ENCODE data around the gene TRMT11.

DNA sequence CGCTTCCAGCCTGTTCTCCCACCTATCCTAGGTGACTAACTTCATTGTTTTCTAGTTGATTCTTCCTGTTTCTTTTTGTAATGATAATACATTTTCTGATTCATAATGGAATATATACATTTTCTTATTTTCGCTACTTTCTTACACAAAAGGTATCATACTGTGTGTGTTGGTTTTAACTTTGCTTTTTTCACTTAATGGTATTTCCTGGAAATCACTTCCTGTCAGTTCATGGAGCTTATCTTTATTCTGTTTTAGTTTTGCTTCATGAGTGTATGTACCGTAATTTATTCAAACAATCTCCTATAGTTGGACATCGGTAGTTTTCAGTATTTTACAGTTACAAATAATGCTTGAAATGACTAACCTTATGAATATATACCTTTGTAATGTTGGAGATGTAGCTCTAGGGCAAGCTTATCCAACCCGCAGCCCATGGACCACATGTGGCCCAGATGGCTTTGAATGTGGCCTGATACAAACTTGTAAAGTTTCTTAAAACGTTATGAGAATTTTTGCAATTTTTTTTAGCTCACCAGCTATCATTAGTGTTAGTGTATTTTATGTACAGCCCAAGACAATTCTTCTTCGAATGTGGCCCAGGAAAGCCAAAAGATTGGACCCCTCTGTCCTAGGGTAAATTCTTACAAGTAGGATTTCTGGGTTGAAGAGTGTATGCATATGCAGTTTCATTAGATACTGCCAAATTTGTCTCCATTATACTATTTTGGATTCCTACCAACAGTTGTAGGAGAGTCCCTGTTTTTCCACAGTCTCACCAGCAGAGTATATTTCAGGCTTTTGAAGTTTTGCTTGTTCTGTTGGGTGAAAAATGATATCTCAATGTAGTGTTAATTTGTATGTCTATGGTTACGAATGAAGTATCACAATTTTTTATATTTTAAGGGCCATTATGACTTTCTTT, 16.7 kb downstream of the TRMT11 start:
- TF ChIP-seq, protein P1, sequence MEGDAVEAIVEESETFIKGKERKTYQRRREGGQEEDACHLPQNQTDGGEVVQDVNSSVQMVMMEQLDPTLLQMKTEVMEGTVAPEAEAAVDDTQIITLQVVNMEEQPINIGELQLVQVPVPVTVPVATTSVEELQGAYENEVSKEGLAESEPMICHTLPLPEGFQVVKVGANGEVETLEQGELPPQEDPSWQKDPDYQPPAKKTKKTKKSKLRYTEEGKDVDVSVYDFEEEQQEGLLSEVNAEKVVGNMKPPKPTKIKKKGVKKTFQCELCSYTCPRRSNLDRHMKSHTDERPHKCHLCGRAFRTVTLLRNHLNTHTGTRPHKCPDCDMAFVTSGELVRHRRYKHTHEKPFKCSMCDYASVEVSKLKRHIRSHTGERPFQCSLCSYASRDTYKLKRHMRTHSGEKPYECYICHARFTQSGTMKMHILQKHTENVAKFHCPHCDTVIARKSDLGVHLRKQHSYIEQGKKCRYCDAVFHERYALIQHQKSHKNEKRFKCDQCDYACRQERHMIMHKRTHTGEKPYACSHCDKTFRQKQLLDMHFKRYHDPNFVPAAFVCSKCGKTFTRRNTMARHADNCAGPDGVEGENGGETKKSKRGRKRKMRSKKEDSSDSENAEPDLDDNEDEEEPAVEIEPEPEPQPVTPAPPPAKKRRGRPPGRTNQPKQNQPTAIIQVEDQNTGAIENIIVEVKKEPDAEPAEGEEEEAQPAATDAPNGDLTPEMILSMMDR (conservative IDR thresholded peaks at IDR 0.05), result no peak; the same call in 1 of the 2 replicates
- TF ChIP-seq EZH2 (IDR thresholded peaks at IDR 0.05; ENCODE audit: low read depth), result no peak

All from PC-9 (cell line).